ES-I3 (cell line): ENCODE results near the gene ZNF689.

Source experiments
- H3K36me3 ChIP-seq: 2 replicates; pipeline ENCODE4 v1.6.1; 2013; ENCODE audit warnings: mild to moderate bottlenecking, low read length, control low read depth, moderate library complexity; ENCODE audit not compliant: insufficient read depth
- H3K4me1 ChIP-seq: 2 replicates; pipeline ENCODE4 v1.6.1; 2013; ENCODE audit warnings: mild to moderate bottlenecking, control low read depth, low read length; ENCODE audit not compliant: insufficient read depth
- H3K9ac ChIP-seq: 2 replicates; pipeline ENCODE4 v1.6.1; 2013; ENCODE audit warnings: low read depth, mild to moderate bottlenecking, low read length, moderate library complexity
- H3K9me3 ChIP-seq: 2 replicates; pipeline ENCODE4 v1.6.1; 2013; ENCODE audit warnings: mild to moderate bottlenecking, low read length, moderate library complexity; ENCODE audit not compliant: control insufficient read depth, insufficient read depth

The ZNF689 gene

GRCh38 chr16:30555315-30556124, 54.7 kb downstream of the ZNF689 start:
- no peak overlapping the region for H3K9ac ChIP-seq
- H3K4me1 ChIP-seq: no peaks in the 10 kb centered on the region
- no peaks in the 10 kb centered on the region for H3K9me3 ChIP-seq
- H3K36me3 ChIP-seq: no peaks in the 10 kb centered on the region; the same call in 1 of the 2 replicates

GRCh38 chr16:30554557-30555314, 55.5 kb downstream of the ZNF689 start:
- H3K4me1 ChIP-seq: no peaks in the 10 kb centered on the region
- no peaks in the 10 kb centered on the region for H3K9me3 ChIP-seq
- no peaks in the 10 kb centered on the region; the same call in 1 of the 2 replicates for H3K36me3 ChIP-seq
- H3K9ac ChIP-seq: no peak overlapping the region

- peaks cover 9% of the 10 kb centered on the region for H3K4me1 ChIP-seq
- no peaks in the 10 kb centered on the region for H3K9me3 ChIP-seq
- no peaks in the 10 kb centered on the region; the same call in 1 of the 2 replicates for H3K36me3 ChIP-seq
- H3K9ac ChIP-seq: no peak overlapping the region
Measured at GRCh38 chr16:30553393-30553899, 56.7 kb downstream of the ZNF689 start.

GRCh38 chr16:30552956-30553355, 57.2 kb downstream of the ZNF689 start:
- Histone ChIP-seq H3K9me3 (no peaks in the 10 kb centered on the region), H3K36me3 (no peaks in the 10 kb centered on the region; the same call in 1 of the 2 replicates), H3K4me1 (peaks cover 11% of the 10 kb centered on the region), H3K9ac (no peak overlapping the region)
